Mesenchymal stem cell (in vitro differentiated cells and primary cell): ENCODE measurements around the gene PIMREG.
A peak's percentile ranks its signal among the peaks of the same experiment; 100 is the strongest.

ENCODE experiments used
- DNase-seq: peaks from one replicate; pipeline ENCODE4 v3.0.0-alpha.2; 2013
- H2AFZ ChIP-seq: one replicate; pipeline ENCODE4 v1.6.1; 2013; ENCODE audit warnings: low read depth, mild to moderate bottlenecking, control low read depth, inconsistent platforms, low read length, moderate library complexity
- H2AK5ac ChIP-seq: 2 replicates; pipeline ENCODE4 v1.6.1; 2013; ENCODE audit warnings: low read length, moderate library complexity, mild to moderate bottlenecking, inconsistent platforms; ENCODE audit not compliant: severe bottlenecking
- H2BK120ac ChIP-seq: one replicate; pipeline ENCODE4 v1.6.1; 2013; ENCODE audit warnings: low read depth, mild to moderate bottlenecking, inconsistent platforms, low read length, moderate library complexity
- H2BK12ac ChIP-seq, 2 experiments: one replicate each; pipeline ENCODE4 v1.6.1; 2013; ENCODE audit warnings: inconsistent platforms in 2 of 2, low read length in 2 of 2, mild to moderate bottlenecking in 2 of 2, moderate library complexity in 2 of 2, control low read depth in 1 of 2
- H2BK15ac ChIP-seq: one replicate; pipeline ENCODE4 v1.6.1; 2013; ENCODE audit warnings: mild to moderate bottlenecking, low read depth, inconsistent platforms; ENCODE audit not compliant: poor library complexity, severe bottlenecking
- H2BK5ac ChIP-seq: 2 replicates; pipeline ENCODE4 v1.6.1; 2013; ENCODE audit warnings: low read depth, mild to moderate bottlenecking, low read length, control low read depth, inconsistent platforms; ENCODE audit not compliant: poor library complexity, severe bottlenecking
- H3K14ac ChIP-seq, 2 experiments: one replicate each; pipeline ENCODE4 v1.6.1; 2013; ENCODE audit warnings: inconsistent platforms in 2 of 2, low read length in 2 of 2, control low read depth in 1 of 2, mild to moderate bottlenecking in 1 of 2, moderate library complexity in 1 of 2
- H3K18ac ChIP-seq, 2 experiments: one replicate each; pipeline ENCODE4 v1.6.1; 2013; ENCODE audit warnings: inconsistent platforms in 2 of 2, low read length in 2 of 2, control low read depth in 1 of 2, low read depth in 1 of 2, mild to moderate bottlenecking in 1 of 2
- H3K23ac ChIP-seq, 2 experiments: one replicate each; pipeline ENCODE4 v1.6.1; 2013; ENCODE audit warnings: inconsistent platforms in 2 of 2, low read length in 2 of 2, mild to moderate bottlenecking in 2 of 2, moderate library complexity in 2 of 2, control low read depth in 1 of 2
- H3K27ac ChIP-seq: 2 replicates; pipeline ENCODE4 v1.5.1; 2013; ENCODE audit warnings: mild to moderate bottlenecking, moderate library complexity, low read length, control low read depth, inconsistent platforms; ENCODE audit not compliant: poor library complexity, severe bottlenecking
- H3K27me3 ChIP-seq, 2 experiments: 2 replicates each; pipeline versions ENCODE4 v1.6.1 to v1.7.0; 2013; ENCODE audit warnings: low read length in 2 of 2, mild to moderate bottlenecking in 2 of 2, moderate library complexity in 2 of 2, control low read depth in 1 of 2, inconsistent platforms in 1 of 2; ENCODE audit not compliant: control insufficient read depth in 1 of 2, insufficient read depth in 1 of 2
- H3K36me3 ChIP-seq, 2 experiments: 2 replicates each; pipeline versions ENCODE4 v1.6.1 to v1.7.0; 2013; ENCODE audit warnings: low read length in 2 of 2, control low read depth in 1 of 2, inconsistent platforms in 1 of 2, low read depth in 1 of 2, mild to moderate bottlenecking in 1 of 2; ENCODE audit not compliant: insufficient read depth in 2 of 2, control insufficient read depth in 1 of 2
- H3K4ac ChIP-seq, 2 experiments: one replicate each; pipeline ENCODE4 v1.6.1; 2013; ENCODE audit warnings: inconsistent platforms in 2 of 2, low read length in 2 of 2, mild to moderate bottlenecking in 2 of 2, moderate library complexity in 2 of 2, control low read depth in 1 of 2, low read depth in 1 of 2
- H3K4me1 ChIP-seq: 2 replicates; pipeline ENCODE4 v1.6.1; 2013; ENCODE audit warnings: low read depth, low read length, control low read depth; ENCODE audit not compliant: control insufficient read depth, insufficient read depth
- H3K4me2 ChIP-seq: 2 replicates; pipeline ENCODE4 v1.6.1; 2013; ENCODE audit warnings: low read length, mild to moderate bottlenecking, inconsistent platforms; ENCODE audit not compliant: poor library complexity, severe bottlenecking
- H3K4me3 ChIP-seq, 2 experiments: 2 replicates each; pipeline versions ENCODE4 v1.5.1 to v1.7.0; 2013; ENCODE audit warnings: low read length in 2 of 2, mild to moderate bottlenecking in 2 of 2, control low read depth in 1 of 2, low read depth in 1 of 2; ENCODE audit not compliant: insufficient read depth in 1 of 2
- H3K79me1 ChIP-seq: replicated peaks from 2 replicates; pipeline ENCODE4 v1.6.1; 2013; ENCODE audit warnings: mild to moderate bottlenecking, control low read depth, low read length, inconsistent platforms; ENCODE audit not compliant: poor library complexity, severe bottlenecking
- H3K9ac ChIP-seq: 2 replicates; pipeline ENCODE4 v1.7.0; 2013; ENCODE audit warnings: mild to moderate bottlenecking, low read length, moderate library complexity
- H3K9me3 ChIP-seq: 2 replicates; pipeline ENCODE4 v1.7.0; 2013; ENCODE audit warnings: mild to moderate bottlenecking, low read length; ENCODE audit not compliant: control insufficient read depth
- H4K8ac ChIP-seq: one replicate; pipeline ENCODE4 v1.6.1; 2013; ENCODE audit warnings: inconsistent platforms, mild to moderate bottlenecking, low read length, moderate library complexity
- H4K91ac ChIP-seq: one replicate; pipeline ENCODE4 v1.6.1; 2013; ENCODE audit warnings: mild to moderate bottlenecking, low read length, inconsistent platforms
- WGBS: methylation state at CpG from one replicate; pipeline ENCODE4 v1.1.7; 2013; ENCODE audit warnings: mixed read lengths; 5-methylcytosine and 5-hydroxymethylcytosine counted together

PIMREG gene

DNA sequence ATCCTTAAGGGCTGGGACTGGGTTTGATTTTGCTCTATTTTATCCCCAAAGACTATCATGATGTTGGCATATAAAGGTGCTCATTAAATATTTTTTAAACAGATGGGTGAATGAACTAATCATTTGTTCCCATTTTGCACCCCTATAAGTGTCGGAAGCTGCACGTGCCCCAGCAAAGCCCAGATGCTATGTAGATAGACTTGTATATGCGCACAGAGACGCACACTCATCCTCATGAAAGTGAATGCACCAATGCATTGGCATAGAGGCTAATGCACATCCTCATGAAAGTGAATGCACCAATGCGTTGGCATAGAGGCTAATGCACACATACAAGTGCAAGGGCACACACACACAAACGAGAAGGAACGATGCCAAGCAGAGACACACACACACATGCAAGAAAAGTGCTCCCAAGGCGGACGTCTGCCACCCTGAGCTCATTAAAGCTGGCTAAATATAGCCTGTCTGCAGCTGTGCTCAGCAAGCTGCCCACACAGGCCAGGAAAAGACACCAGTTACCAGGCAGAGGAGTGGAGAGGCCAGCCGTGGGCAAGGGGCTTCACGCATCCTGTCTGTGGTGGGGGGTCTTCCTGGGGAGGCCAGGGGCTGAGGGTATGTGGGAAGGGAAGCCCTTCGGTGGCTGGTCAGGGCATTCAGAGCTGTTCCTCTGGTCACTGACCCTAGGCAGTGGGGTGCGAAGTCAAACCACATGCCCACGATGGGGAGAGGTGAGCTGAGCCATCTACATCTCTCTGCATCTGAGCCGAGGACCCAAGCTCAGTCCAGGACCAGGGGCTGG, 52.6 kb downstream of the PIMREG start:
- Histone ChIP-seq H3K14ac (no peak overlapping the region), H3K9ac (no peak overlapping the region), H3K4ac (no peak overlapping the region), H3K27ac (no peak overlapping the region), H3K23ac (no peak overlapping the region), H3K79me1 (no peaks in the 10 kb centered on the region), H3K36me3 (no peaks in the 10 kb centered on the region), H4K8ac (no peak overlapping the region), H4K91ac (no peak overlapping the region), H3K4me2 (no peak overlapping the region), H3K27me3 (peaks cover 47 to 60% of the 10 kb centered on the region in 2 experiments), H2BK15ac (no peak overlapping the region), H3K4me3 (no peak overlapping the region), H3K4me1 (peaks cover 10% of the 10 kb centered on the region), H3K18ac (no peak overlapping the region), H2BK120ac (no peak overlapping the region), H3K9me3 (no peaks in the 10 kb centered on the region), H2AK5ac (no peak overlapping the region), H2BK5ac (no peak overlapping the region), H2BK12ac (no peak overlapping the region), H2AFZ (no peak overlapping the region)
- DNase-seq = no peak
- 74% methylated on average over 15 of the region's 15 CpGs for WGBS

DNA sequence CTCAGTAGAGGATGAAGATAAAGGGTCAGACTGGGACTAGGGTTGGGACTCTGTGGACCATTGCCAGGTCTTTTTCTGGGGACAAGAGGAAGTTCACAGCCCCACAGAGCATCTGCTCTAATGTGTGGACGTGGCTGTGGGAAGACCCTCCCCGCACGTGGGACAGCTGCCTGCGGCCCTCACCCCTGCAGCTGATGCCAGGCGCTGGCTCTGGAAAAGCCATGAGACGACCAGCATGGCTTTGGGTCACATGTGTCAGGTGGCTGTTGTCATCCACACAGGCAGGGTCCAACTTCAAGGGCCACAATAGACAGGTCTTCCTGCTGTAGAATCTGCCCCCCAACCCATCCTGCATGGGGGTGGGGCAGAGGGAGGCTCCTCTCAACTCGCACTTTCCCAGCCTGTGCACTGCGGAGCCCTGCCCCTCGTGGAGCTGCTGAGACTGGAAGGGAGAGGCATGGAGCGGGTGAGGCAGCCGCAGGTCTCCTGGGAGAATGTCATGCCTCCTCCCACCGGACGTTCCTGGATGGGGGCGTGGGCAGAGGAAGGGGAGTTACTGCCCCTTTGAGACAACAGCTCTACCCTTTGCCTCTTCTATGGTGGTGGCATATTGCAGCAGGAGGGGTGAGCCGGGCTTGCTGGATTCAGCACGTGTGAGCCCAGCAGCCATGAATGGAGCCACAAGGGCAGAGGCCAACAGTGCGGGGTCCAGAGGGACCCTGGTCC, 53.4 kb downstream of the PIMREG start:
- Histone ChIP-seq H3K4me2 (no peak overlapping the region), H3K4me1 (peaks cover 10% of the 10 kb centered on the region), H3K27me3 (peaks cover 47 to 60% of the 10 kb centered on the region in 2 experiments), H2BK120ac (no peak overlapping the region), H2AFZ (no peak overlapping the region), H4K8ac (no peak overlapping the region), H3K27ac (no peak overlapping the region), H3K4ac (no peak overlapping the region), H3K9ac (no peak overlapping the region), H2BK15ac (no peak overlapping the region), H3K79me1 (no peaks in the 10 kb centered on the region), H2AK5ac (no peak overlapping the region), H3K36me3 (no peaks in the 10 kb centered on the region), H3K23ac (no peak overlapping the region), H4K91ac (no peak overlapping the region), H3K18ac (no peak overlapping the region), H3K14ac (peak overlapping the region in 1 of 2 experiments; percentile 4), H3K4me3 (no peak overlapping the region), H2BK5ac (no peak overlapping the region), H3K9me3 (no peaks in the 10 kb centered on the region), H2BK12ac (no peak overlapping the region)
- no peak for DNase-seq
- 55% methylated on average over 14 of the region's 17 CpGs for WGBS

DNA sequence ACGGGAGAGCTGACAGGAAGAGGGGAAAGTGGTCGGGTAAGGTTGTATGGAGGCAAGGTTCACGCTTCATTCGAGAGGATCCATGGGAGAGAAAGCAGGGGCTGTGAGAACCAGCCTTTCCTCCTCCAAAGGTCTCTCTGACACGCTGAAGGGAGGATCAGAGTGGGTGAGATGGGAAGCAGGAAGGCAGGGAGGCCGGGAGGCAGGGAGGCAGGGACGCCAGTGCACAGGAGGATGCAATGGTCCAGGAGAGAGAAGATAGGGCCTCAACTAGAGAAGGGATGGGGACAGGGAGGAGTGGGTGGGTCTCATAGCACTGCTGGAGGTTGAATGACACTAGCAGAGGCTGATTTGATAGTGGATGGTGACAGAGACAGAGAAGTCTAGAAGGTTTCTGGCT, 54.1 kb downstream of the PIMREG start:
- 84% methylated on average over 7 of the region's 7 CpGs for WGBS
- no peaks in the 10 kb centered on the region for H3K36me3 ChIP-seq
- no peak overlapping the region for H3K23ac ChIP-seq

DNA sequence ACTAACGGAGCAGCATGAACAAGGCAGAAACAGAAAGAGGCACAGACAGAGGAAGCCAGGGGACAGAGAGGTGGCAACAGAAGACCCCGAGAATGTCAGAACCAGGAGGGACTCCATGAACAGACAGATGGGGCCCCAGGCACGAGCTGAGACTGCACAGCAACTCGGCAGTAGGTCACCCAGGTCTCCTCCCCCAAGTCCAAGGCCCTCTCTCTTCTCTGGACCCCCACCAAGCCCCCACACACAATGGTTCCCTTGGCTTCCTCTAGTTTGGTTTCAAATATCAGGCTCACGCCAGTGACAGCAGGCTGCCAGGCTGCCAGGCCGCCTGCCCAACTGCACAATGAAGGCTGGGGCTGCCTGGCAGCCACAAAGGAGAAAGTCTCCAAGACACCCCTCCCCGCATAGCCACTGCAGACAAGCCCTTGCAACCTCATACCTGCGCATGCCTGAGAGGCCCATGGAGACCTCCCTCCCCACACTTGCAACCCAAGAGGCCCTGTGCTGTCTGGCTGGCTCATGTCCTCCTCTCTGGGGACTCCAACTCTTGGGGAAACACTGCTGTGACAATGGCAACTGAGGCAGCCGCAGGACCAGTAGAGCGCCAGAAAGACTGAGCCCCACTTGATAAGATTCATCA, 54.8 kb downstream of the PIMREG start:
- Histone ChIP-seq H3K27ac (no peak overlapping the region), H2BK15ac (no peak overlapping the region), H3K14ac (no peak overlapping the region), H3K79me1 (no peaks in the 10 kb centered on the region), H2BK5ac (no peak overlapping the region), H3K4me3 (no peak overlapping the region), H3K36me3 (no peaks in the 10 kb centered on the region), H2BK120ac (no peak overlapping the region), H3K27me3 (peaks cover 51 to 57% of the 10 kb centered on the region in 2 experiments), H2BK12ac (no peak overlapping the region), H4K8ac (no peak overlapping the region), H3K9me3 (no peaks in the 10 kb centered on the region), H3K4me1 (peaks cover 10% of the 10 kb centered on the region), H2AK5ac (no peak overlapping the region), H3K23ac (no peak overlapping the region), H3K4ac (no peak overlapping the region), H3K9ac (no peak overlapping the region), H3K18ac (no peak overlapping the region), H2AFZ (no peak overlapping the region), H4K91ac (no peak overlapping the region), H3K4me2 (no peak overlapping the region)
- DNase-seq = no peak
- 84% methylated on average over 10 of the region's 10 CpGs for WGBS

More for the DNA sequence above, 54.1 kb downstream of the PIMREG start:
- H2BK15ac ChIP-seq = no peak overlapping the region
- no peak overlapping the region for H4K8ac ChIP-seq
- H2BK12ac ChIP-seq = no peak overlapping the region
- H3K4me1 ChIP-seq = peaks cover 10% of the 10 kb centered on the region
- H4K91ac ChIP-seq = no peak overlapping the region
- H3K27me3 ChIP-seq = peaks cover 47 to 60% of the 10 kb centered on the region in 2 experiments
- H2BK5ac ChIP-seq = no peak overlapping the region
- H3K27ac ChIP-seq = no peak overlapping the region
- H3K18ac ChIP-seq = no peak overlapping the region
- no peak for DNase-seq
- H3K79me1 ChIP-seq = no peaks in the 10 kb centered on the region
- no peak overlapping the region for H2BK120ac ChIP-seq
- H3K4ac ChIP-seq = no peak overlapping the region
- H2AFZ ChIP-seq = no peak overlapping the region
- no peak overlapping the region for H3K4me2 ChIP-seq
- no peak overlapping the region for H3K9ac ChIP-seq
- H3K4me3 ChIP-seq = no peak overlapping the region
- no peak overlapping the region for H2AK5ac ChIP-seq
- H3K14ac ChIP-seq = peak overlapping the region in 1 of 2 experiments; percentile 74
- no peaks in the 10 kb centered on the region for H3K9me3 ChIP-seq
